NCI-H748 treated with DMSO at 0.1 percent for 48 hours (cell line): ENCODE measurements around the gene GTPBP3.

Experiments
- DNase-seq: peaks from one replicate; lab custom pipeline; 2025; lab: John Stamatoyannopoulos, UW

GTPBP3 gene

DNA sequence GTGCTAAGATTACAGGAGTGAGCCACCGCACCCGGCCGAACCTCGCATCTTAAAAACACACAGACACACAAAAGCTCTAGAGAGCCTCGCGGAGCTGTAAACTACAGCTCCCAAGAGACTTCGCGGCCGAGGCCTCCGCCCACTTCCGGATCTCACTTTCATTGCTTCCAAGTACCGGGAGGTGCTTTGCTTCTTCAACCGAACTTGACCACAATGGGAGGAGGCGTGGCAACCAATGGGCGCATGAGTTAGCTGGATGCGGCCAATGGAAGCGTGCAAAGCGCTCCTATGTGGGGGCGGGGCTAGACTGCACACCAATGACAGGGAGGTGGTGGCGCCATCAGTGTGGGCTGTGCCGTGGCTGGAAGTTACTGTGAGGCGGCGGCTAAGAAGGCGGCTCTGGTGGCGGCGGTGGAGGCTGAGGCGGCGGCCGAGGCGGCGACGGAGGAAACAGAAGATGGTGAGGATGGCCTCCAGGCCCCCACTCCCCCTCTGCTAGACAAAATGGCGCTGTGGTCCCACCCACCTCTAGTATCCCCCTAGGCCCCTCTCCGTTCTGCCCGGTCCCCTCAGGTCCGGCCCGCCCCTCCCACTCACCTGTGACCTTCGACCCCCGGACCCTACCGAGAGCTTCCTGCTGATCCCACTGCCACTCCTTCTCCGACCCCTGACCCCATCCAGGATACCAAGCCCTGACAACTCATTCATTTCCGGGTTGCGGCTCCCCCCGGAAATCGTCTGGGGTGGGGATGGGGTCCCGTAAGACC, 28.0 kb upstream of the GTPBP3 start, which contains the start of gene DDA1:
DDA1 (plus strand) TSS at position 366 of the 767 bp plus-strand sequence; CDS start at position 458, 92 bp downstream.
- DNase-seq: peak; percentile 94

DNA sequence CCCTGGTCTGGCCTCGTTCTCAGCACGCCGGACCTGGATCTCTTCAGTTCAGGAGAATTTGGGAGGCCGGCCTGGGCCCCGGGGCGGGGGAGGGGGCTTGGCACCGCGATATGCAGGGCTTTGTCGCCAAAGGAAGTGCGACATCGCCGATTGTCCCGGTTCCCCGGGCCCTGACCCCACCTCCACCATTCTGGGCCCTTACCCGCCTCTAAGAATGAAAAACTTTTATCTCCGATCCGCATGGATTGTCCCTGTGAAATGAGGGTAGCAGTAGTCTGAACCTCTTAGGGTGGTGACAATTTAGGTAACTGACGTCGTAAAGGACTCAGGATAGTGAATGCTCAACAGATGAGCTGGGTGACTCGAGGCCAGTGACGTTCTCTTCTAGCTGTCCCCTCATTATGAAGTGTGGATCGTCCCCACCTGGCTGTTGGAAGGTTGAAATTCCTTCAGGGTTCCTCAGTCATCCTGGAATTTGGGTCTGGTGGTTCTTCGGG, 27.3 kb upstream of the GTPBP3 start:
- DNase-seq: no peak

DNA sequence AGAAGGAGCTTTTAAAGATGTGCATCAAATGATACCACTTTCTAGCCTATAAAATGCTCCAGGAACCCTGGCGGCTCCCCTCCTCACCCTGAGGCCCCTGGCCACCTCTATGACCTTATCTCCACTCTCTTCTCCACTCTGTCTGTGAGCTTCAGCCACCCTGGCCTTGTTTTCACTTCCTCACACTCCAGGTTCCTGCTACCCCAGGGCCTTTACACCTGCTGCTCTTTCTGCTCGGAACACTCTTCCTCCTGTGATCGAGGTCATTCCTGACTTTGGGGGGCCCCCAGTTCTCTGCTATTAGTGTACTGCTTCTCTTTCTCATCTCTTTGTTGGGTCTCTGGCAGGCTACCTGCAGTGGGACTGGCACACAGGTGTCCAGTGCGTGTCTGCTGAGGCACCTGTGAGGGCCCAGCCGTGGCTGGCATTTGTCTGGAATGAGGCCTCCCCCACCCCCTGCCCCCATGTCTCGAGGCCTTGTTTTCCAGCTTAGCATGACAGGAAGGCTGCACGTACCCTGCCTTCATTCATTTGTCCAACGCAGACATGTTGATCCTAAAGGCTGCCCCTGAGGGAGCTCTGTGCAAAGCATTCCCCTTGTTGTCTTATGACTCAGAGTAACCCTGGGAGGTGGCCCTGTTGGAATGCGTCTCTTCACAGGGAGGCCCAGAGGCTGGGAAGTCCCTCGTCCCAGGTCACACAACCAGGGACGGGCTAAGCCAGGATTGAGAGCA, 25.7 kb upstream of the GTPBP3 start:
- no peak for DNase-seq

DNA sequence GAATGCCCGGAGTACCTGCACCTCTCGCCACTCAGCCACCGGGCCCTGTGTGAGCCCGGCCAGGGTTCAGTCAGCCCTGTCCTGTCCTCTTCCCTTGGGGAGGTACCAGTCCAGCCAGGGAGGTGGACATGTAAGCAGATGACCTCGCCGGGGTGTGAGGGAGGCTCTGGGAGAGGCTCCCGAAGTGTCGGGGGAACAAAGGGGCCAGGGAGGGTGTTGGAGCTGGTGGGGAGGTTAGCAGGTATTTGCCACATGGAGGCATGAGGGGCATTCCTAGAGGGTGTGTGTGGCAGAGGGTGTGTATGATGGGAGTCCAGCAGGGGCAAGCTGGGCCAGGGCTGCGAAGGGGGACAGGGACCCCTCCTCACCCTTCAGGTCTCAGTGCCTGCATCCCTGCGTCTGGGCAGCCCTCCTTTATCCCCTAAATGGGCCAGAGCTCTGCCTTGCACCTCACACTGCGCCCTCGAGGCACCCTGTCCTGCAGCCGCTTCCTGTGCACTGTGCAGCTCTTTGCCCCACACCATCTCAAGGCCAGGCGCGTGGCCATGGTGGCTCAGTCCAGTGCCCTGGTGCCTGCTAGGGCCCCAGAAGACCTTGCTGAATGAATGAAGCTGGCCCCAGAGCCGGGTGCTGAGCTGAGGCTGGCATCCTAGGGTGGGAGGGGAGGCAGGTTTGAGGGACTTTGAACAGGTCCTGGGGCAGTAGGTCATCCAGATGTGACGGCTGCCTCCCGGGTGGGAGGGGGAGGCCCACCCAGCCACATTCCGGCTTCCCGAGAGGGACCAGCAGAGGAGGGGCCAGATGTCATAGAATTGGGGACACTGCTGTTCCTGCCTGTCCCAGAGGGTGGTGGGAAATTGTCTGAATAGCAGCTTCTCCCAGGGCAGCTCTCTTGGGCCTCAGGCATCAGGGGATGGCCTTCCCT, 24.9 kb upstream of the GTPBP3 start:
- DNase-seq: no peak

DNA sequence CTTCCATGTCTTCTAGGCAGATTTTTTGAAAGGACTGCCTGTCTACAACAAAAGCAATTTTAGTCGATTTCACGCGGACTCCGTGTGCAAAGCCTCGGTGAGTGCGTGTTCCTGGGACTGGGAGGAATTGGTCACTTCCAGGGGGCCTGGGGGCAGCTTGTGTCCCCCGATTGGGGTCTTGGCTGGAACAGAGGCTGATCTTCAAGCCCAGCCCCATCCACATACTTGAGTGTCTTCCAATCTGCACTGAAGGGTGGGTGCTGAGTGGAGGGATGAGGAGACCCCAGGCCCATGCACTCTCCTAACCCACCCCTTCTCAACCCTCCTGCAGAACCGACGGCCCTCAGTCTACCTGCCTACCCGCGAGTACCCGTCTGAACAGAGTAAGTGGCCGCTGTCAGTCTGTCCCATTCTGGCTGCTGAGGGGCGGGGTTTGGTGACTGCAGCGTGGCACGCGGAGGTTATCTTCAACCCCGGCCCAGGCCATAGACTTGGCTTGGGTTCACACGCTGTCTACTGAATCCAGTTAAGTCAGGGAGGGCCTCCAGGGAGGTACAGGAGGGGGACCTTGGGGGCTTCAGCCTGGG, 23.3 kb upstream of the GTPBP3 start:
- no peak for DNase-seq

DNA sequence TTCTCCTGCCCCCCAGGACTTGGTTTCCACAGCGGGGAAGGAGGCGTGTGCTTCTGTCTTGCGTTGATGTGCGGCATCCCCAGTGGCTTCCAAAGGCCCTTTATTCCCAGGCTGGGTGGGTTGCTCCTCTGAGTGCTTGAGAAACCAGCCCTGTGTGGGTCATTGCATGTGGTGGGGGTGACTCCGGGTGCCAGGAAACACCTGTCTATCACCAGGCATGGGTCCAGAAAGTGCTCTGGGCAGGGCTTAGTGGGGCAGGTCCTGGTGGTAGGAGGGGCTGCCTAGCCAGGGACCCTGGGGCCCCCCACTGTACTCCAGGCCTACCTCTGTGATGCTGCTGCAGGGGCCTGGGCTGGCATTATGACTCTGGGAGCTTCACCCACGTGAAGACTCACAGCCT, 18.4 kb upstream of the GTPBP3 start:
- DNase-seq: no peak

DNA sequence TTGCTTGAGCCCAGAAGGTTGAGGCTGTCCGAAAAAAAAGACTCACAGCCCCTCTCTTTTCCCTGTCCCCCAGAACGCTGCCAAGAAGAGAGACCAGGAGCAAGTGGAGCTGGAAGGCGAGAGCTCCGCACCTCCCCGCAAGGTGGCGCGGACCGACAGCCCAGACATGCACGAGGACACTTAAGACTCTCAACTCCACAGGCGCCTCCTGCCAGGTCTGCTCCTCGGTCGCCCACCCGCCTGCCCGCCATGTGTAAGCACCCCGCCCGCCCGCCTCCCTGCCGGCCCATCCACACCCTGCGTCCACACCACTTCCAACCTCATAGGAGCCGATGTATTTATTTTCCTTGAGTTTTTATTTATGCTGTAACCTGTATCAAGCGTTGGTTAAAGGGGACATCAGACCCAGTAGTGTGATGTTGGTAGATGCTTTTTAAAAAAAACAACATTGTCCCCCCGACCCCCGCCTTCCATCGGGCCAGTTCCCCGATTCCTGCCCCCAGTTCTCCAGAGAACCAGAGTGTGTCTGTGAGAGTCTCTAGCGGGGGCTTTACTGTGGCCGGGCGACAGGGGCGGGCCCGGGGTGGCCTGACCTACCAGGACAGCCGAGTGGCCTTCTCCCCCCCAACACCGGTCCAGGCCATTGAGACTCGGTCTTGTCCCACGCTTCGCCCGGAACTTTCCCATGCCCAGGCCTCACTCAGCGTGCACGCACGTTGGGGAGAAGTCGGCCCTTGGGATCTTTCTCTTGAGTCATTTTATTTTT, 17.7 kb upstream of the GTPBP3 start:
- no peak for DNase-seq

DNA sequence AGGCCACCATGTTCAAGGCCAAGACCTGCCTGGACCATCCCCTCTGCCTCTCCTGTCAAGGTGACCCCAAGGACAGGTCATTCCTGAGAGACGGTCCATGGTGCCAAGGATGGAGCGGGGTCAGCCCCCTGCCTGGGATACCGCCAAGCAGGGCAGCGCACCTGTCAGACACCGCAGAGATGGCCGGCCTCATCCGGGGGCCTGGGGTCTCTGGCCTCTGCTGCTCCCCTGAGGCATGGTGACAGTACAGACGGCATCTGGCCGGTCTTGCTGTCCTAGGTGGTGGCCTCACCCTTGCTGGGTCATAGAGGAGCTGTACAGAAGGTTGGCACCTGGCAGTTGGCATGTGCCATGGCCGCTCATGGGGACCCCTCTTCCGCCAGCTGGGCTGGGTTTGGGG, 16.9 kb upstream of the GTPBP3 start:
- DNase-seq: no peak

DNA sequence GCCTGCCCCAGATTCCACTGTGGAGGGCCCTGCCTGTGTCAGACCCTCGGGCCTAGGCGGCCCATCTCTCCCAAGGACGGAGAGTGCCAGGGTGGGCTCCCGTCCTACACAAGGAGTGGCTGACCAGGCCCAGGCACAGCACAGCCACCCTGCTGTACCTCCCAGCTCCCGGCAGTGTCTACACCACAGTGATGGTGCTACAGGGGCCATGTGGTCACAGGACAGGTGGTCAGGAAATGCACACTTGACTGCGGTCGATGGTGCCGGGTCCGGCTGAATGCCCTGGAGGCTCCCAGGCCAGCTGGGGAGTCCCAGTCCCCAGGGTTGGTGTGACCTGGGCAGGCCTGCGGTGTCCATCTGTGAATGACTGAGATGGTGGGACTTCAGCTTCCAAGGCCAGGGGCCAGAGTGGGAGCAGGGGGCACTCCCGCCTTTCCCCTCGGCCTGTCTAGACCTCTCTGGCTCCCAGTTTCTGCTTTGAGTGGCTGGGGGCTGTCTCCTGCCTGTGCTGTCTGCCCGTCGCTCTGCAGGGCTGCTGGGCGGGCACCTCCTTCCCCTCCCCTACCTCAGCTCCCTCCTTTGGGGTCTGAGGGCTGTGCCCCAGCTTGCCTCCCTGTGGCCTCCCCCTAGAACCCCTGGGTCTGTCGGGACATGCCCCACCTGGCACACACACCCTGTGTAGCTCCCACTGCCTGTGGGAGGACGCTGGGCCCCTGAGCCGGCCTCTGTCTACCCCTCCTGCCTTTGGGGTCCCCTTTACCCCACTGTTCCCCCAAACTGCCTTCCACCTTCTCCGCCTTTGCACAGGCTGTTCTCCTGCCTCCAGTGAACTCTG, 15.5 kb upstream of the GTPBP3 start:
- no peak for DNase-seq

DNA sequence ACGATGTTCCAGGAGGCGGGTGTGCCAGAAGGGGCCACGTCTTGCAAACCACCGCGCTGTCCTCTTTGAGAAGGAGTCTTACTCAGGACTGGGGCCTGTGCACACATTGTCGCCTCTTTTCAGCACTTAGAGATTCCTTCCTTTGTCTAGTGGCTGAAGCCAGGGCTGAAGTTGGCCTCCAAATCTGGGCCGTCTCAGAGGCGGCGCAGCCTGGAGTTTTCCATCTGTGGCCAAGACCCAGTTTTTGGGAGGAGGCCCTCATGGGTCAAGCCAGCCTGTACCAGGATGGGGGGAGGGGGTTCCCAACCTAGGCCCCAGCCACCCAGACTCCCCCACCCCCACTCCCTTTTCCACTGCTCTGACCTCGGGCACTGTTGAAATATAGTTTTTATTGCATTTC, 14.5 kb upstream of the GTPBP3 start:
- DNase-seq: no peak

DNA sequence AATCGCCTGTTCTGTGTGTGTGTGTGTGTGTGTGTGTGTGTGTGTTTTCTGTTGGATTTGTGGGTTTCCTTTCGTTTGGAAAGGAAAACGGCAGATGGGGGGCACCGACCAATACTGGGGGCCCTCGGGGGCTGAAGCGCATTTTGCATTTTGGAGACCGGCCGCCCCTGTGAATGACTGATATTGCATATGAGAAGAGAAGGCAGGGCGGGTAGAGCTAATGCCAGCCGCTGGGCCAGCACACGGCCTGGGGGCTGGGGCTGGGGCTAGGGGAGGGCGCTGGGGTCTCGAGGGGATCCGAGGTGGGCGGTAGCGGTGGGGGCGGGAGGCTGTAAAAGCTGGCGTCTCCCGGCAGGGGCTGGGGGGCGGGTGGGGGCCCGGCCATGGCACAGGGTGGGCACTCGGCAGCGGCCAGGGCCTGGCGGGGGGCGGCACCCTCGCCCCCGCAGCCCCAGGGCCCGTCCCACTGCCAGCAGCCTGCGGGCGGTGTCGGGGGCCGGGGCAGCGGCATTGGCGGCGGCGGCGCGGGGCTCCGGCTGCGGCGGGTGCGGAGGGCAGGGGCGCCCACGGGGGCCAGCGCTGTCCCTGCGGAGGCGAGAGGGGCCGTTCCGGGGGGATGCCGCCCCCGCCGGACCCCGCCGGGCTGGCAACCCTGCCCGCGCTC, 13.9 kb upstream of the GTPBP3 start:
- DNase-seq: no peak

DNA sequence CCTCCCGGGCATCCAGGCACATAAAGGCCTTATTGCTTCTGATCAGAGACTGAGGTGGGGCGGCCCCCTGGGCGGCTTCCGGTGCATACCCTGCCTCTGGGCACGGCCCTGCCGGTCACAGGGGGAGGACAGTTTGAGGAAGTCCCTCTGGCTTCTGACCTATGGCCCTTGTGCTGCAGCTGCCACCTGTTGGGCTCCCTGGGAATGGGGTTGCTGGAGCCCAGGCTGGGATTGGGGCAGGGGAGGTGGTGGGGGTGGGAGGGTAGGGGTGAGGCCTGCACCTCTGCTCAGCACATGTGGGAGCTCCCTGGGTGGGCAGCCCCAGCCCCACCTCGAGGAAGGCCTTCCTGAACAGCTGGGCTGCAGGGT, 13.4 kb upstream of the GTPBP3 start:
- no peak for DNase-seq

DNA sequence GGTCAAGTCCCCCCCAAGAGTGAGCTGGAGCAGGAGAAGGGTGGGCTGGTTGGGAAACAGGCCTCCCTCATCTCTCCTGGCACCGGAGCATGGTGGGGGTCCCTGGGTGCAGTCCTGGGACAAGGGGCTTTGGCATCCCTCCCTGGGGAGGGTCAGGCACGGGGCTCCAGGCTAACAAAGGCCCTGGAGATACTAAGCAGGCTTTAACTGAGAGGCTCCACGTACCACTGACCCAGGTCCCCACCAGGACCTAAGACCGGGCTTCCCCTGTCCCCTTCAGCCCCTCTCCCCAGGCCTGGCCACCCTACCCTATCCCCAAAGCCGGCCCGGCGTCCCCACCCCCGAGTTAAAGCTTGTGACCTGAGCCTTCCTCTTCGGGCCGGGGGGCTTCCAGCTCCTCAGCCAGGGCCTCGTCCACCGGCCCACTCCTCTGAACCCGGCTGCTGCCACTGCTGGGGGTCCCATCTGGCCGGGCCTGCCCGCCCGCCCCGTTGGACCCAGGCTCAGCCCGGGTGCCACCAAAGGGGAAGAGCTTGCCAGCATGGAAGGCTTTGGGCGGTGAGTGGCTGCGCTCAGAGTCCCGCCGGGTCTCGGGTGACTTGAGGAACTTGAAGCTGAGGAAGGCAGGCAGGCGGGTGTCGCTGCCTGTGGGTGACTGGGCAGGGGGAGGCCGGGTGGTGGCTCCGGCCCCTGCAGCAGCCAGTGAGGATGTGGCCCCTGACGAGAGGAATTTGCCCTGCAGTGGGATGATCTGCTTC, 12.8 kb upstream of the GTPBP3 start:
- no peak for DNase-seq

DNA sequence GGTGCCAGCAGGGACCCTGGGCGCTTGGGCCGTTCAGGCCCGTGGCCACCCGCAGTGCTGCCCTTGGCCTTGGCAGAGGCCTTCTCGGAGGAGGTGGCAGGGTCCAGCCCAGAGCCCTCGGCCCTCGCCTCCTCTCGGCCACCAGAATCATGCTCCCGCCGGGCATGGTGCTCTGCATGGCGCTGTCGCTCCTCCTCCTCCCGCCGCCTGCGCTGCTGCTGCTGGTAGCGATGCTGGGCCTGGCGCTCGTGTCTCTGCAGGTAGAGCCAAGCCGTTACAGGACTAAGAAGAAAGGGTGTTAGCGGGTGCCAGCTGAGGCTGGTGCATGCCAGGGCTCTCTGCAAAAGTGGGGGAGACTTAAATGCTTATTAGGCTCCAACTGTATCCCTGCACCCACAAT, 12.2 kb upstream of the GTPBP3 start:
- no peak for DNase-seq

DNA sequence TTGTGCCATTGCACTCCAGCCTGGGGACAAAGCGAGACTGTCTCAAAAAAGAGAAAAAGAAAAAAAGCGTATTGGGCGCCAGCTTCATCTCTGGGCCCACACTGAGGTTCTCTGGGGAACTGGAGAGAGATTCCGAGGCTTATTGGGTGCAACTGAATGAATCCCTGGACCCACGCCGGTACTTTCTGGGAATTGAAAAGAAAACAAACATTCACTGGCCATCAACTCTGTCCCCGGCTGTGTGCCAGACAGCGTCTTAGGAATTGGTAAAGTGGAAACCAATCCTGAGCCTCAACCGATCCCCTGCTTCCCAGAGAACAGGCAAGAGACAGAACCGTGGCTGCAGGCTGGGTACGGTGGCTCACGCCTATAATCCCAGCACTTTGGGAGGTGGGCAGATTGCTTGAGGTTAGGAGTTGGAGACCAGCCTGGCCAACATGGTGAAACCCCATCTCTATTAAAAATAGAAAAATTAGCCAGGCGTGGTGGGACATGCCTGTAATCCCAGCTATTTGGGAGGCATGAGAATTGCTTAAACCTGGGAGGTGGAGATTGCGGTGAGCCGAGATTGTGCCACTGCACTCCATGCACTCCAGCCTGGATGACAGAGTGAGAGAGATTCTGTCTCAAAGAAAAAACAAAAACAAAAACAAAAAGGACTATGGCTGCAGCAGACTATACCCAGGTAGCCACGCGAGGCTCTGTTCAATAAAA, 11.3 kb upstream of the GTPBP3 start:
- no peak for DNase-seq

DNA sequence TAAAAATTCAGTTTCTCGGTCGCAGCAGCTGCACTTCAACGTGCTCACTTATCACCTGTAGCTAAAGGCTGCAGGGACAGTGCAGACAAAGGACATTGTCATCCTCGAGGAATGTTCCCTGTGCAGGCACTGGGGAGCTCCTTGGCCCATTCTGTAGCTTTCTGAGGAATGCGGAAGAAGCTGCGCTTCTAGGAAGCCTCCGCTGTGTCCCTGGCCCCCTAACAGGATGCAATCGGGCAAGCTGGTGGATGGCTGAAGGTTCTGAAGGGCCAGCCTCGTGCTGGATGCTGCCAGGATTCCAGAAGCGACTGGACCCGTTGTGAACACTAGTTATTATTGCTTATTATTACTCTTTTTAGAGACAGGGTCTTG, 10.8 kb upstream of the GTPBP3 start:
- DNase-seq: no peak

DNA sequence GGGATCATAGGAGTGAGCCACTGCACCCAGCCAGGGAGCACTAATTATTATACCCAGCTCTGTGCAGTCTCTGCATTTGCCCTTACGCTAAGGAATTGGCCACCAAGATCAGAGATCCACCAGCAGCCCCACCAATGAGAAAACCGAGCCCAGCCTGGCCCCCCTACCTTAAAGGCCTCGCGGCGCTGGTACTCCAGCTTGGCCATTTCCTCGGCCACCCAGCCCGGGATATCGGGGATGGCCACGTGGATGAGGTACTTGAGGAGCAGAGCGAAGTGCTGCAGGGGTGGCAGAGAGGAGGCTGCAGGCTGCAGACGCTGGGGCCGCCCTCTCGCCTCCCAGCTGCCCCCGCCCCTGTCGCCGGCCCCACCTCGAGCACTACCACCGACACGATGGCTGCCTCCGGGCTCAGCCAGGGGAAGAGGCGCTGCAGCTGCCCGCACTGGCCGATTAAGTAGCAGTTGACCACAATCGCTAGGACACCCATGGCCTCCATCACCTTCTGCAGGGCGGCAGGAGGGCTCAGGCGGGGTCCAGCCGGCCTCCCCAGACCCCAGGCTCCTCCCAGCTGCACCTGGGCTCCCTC, 10.2 kb upstream of the GTPBP3 start:
- no peak for DNase-seq
